ENCODE measurements around the gene MAPK8IP3. TPM values are rescaled to one million over a fixed set of nuclear protein-coding genes. Genes with fewer than 3 reads are reported as not detected.

MAPK8IP3 gene
- polyA plus RNA-seq (ENCODE audit: insufficient read length in 3 of 3), result 10 to 100 TPM; 28.6 to 39.6 (median 36.3) TPM

GRCh38 chr16:1705688-1706385 lies at the start of gene MAPK8IP3:
Gene MAPK8IP3, plus strand, starts transcription at chr16:1706195. Its CDS starts 145 bp downstream, at chr16:1706340.
- peak; percentile 83 to 89 (median 87) for DNase-seq (ENCODE audit: low read depth in 3 of 3, low spot score in 2 of 3)

DNA sequence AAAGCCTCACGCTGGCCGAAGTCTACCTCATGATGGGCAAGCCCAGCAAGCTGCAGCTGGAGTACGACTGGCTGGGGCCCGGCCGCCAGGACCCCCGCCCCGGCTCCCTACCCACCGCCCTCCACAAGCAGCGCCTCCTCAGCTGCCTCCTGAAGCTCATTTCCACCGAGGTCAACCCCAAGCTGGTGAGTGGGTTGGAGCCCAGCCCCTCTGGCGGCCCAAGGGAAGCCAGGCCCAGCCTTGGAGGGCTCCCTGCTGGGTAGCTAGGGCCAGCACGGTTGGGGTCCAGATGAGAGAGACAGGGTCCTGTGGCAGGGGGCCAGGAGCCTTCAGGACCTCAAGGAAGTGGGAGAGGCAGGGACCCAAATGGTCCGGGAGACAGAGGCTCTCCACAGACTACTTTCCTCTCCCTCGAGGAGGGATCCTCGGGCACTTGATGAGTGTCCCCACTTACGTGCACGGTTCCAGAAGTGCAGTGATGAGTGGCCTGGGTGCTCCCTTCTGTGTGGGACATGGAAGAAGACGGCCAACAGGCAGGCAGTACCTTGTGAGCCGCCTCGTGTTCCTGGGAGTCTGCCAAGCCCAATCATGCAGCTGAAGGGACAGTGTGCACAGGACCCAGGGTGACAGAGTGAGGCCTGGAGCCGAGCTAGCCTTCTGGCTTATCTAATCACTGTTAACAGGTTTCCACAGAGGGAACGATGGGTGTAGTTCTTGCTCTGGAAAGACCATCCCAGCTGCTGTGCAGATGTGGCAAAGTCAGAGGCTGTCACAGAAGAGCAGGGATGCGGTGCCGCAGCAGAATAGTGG lies 49.0 kb upstream of the MAPK8IP3 start:
- DNase-seq (ENCODE audit: low read depth in 3 of 3, low spot score in 2 of 3), result no peak

DNA sequence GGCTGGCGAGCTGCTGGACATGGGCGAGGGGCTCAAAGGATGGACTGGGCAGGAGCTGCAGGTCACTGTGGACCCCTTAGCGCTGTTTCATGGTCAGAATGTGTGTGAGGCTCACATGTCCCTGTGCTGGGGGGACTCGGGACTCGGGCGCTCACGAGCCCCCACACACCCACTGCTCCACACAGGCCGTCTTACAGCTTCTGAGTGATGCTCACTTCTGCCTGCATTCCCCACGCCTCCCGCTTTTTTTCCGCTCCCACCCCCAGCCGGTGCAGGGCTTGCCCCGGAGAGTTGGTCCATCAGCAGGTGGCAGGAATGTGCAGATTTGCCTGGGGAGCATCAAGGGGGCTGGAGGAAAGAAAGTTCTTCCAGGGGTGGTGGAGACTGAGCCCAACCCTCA lies 48.2 kb upstream of the MAPK8IP3 start:
- DNase-seq (ENCODE audit: low read depth in 3 of 3, low spot score in 2 of 3), result no peak

- no peak for DNase-seq (ENCODE audit: low read depth in 3 of 3, low spot score in 2 of 3)
These were observed 47.0 kb upstream of the MAPK8IP3 start for GRCh38 chr16:1659031-1659430.

DNA sequence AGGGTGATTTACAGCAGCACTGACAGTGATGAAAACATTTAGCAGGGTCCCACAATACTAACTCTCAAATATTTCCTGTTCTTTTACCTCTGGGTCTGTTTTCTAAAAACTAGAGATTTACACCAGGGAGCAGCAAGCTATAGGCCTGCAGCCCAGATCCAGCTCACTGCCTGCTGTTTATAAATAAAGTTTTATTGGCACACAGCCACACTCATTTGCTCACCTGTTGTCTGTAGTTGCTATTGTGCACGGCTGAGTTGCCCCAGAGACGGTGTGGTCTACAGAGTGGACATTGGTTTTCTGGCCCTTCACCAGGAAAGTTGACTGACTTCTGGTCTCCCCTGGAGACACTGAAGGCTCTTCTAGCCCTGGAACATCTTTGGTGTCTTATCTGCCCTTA lies 44.2 kb upstream of the MAPK8IP3 start:
- DNase-seq (ENCODE audit: low read depth in 3 of 3, low spot score in 2 of 3), result no peak

DNA sequence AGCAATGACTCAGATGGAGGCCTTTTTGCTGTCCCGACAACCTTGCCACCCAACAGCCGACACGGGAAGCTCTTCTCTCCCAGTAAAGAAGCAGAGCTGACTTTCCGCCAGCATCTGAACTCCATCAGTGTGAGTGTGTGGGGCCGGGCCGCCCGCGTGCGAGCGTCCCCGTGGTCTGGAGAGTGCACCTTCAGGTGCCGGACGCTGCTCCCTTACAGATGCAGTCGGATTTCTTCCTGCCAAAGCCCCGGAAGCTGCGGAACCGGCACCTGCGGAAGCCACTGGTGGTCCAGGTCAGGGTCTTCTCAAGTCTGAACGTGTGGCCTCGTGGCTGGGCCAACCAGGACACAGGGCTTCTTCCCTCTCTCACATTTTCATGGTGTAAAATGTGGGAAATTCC lies 43.5 kb upstream of the MAPK8IP3 start:
- no peak for DNase-seq (ENCODE audit: low read depth in 3 of 3, low spot score in 2 of 3)

DNA sequence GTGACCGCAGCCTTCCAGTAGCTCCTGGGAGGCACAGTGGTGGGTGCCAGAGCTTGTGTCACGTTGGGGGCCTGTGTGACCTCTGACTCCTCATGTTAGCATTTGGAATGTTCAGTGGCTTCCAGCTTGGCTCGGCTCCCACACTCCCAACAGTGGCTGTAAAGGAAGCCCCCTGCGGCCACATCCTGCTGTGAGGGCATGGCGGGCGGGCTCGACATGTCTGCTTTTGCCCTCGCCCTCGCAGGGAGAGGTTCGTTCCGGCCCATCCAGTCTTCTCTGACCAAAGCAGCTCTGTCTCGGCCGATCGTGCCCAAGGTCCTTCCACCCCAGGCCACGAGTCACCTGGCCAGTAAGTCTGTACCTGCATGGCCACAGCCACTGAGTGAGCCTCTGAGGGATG lies 40.2 kb upstream of the MAPK8IP3 start:
- DNase-seq (ENCODE audit: low read depth in 3 of 3, low spot score in 2 of 3), result no peak

- no peak for DNase-seq (ENCODE audit: low read depth in 3 of 3, low spot score in 2 of 3)
These were observed 39.7 kb upstream of the MAPK8IP3 start for GRCh38 chr16:1666316-1666715.

DNA sequence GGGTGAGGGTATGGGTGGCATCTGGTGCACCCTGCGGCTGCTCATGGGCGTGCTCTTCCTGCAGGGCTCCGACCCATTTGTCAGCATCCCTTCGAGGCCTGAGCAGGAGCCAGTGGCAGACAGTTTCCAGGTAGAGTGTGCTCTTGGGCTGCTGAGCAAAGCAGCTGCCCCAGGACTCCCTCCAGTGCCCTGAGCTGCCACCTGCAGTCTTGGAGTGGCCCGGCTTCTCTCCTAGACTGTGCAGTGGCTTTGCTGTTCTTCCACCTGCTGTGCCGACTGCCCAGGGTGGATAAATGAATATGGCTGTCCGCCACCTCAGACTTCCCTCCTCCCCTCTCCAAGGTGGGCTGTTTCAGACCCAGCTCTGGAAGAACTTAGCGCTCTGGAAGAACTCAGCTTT lies 38.7 kb upstream of the MAPK8IP3 start:
- no peak for DNase-seq (ENCODE audit: low read depth in 3 of 3, low spot score in 2 of 3)

- no peak for DNase-seq (ENCODE audit: low read depth in 3 of 3, low spot score in 2 of 3)
These were observed 38.1 kb upstream of the MAPK8IP3 start for GRCh38 chr16:1667916-1668315.

DNA sequence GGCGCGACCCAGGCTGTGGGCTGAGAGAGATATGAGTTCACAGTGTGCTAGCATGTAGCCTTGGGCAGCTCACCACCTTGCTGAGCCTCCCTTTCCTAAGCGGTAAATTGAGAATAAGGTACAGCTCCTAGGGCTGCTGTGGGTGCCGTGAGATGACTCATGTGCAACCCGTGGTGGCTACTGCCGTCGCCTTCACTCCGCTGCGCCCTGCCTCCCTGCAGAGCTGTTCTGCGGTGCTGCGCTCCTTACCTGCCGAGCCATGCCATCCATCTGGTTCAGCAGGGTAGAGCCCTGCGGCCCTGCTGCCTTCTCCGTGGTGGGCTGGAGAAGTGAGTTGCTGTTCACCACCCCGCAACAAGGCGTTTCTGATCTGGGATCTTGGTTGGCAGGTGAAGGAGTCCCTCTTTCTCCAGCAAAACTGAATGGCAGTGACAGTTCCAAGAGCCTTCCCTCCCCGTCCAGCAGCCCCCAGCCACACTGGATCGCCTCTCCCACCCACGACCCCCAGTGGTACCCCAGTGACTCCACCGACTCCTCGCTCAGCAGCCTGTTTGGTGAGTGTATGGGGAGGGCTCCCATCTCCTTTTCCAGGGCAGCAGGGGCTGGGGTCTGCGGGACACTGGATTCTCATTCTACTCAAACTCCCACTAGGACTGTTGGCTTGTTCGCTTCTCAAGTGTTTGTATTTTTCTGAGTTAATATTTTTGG lies 37.2 kb upstream of the MAPK8IP3 start:
- DNase-seq (ENCODE audit: low read depth in 3 of 3, low spot score in 2 of 3), result no peak

DNA sequence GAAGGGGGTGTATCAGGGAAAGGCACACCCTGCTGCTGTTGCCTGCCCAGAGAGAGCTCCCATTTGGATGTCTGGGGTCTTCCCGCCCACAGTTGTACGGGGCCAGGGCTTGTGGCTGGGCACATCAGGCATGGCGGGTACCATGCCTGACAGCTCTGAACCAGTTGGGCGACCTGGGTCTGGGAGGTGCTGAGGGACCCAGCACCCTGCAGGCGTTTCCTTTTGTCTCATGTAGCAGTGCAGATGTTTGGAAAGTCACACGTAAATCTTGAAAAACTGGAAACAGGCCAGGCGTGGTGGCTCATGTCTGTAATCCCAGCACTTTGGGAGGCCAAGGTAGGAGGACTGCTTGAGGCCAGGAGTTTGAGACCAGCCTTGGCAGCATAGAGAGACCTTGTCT lies 36.3 kb upstream of the MAPK8IP3 start:
- DNase-seq (ENCODE audit: low read depth in 3 of 3, low spot score in 2 of 3), result no peak

DNA sequence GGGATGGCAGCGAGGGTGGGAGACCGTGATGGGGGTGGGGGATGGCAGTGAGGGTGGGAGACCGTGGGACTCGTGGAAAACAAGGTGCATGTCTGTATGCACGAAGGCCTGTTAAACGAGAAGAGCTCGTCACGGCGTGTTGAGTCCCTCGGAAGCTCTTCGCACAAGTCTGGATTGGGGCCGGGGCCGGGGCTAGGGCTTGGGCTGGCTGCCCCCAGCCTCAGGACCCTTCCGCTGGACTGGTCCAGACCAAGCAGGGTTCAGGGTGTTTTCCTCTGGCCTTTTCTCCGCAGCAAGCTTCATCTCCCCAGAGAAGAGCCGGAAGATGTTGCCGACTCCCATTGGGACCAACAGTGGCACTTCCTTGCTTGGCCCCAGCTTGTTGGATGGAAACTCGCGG lies 35.6 kb upstream of the MAPK8IP3 start:
- no peak for DNase-seq (ENCODE audit: low read depth in 3 of 3, low spot score in 2 of 3)

DNA sequence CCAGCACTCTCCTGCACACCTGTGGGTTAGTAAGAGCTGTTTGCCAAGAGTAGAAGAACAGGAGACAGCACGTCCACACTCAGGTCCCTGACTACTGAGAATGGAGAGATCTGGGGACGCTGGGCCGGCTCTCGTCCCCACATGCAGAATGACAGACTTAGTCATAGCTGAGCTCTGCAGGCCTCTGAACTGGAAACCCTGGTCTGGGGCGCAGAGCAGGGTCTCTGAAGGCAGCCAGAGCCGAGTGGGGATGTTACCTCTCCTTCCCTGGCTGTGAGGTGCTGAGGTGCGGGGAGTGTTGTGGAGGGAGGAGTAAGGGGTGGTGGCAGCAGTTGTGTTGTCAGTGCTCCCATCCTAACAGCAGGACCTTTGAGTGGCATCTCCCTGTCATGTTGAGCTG lies 35.1 kb upstream of the MAPK8IP3 start:
- DNase-seq (ENCODE audit: low read depth in 3 of 3, low spot score in 2 of 3), result no peak

- DNase-seq (ENCODE audit: low read depth in 3 of 3, low spot score in 2 of 3), result no peak
These were observed 32.4 kb upstream of the MAPK8IP3 start for GRCh38 chr16:1673424-1674151.

DNA sequence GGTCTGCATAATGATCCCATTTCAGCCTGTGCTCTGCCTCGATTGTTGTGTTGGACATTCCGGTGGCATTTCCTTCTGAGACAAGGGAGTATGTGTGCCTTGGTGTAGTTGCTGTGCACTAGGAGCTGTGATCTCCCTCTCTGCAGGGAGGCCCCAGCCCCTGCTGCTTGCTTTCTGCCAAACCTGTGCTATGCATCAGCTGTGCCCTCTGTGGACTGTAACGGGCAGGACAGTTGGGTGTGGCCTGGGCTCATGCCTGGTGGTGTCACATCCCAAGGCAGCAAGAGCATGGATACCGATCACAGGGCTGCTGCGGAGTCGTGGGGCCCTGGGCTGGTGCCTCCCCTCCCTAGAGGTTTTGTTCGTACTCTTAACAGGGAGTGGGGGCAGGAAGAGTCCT lies 31.7 kb upstream of the MAPK8IP3 start:
- DNase-seq (ENCODE audit: low read depth in 3 of 3, low spot score in 2 of 3), result no peak

- DNase-seq (ENCODE audit: low read depth in 3 of 3, low spot score in 2 of 3), result no peak
These were observed 31.0 kb upstream of the MAPK8IP3 start for GRCh38 chr16:1674751-1675664.

DNA sequence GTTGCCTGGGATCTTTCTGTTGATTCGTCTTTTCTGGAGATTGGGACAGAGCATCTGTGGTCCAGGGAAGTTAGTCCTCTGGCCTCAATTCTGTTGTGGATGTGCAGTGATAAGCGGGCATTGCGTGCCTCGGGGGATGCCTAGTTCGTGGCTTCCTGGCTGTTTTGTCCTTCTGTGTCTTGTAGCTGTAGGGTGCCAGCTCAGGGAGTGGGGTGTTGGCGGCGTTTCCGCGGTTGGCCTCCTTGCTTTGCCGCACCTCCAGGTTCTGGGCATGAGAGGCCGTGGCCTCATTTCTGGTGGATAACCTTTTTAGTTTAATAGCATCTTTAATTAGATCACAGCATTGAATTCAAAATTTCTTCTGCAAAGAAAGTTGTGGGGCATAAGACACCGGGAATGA lies 29.3 kb upstream of the MAPK8IP3 start:
- no peak for DNase-seq (ENCODE audit: low read depth in 3 of 3, low spot score in 2 of 3)

GRCh38 chr16:1677339-1677738 lies 28.7 kb upstream of the MAPK8IP3 start:
- no peak for DNase-seq (ENCODE audit: low read depth in 3 of 3, low spot score in 2 of 3)

All from right renal cortex interstitium (tissue), 3 donors.